Hepatocyte (in vitro differentiated cells): Measurements from ENCODE around the gene MRPL44.

Source experiments
- CTCF ChIP-seq: fragments of 200-600 bp; sonication (generic); IDR thresholded peaks from 2 replicates; pipeline ENCODE4 v1.5.1; 2016; ENCODE audit warnings: antibody characterized with exemption, mild to moderate bottlenecking; ENCODE audit not compliant: poor library complexity
- EZH2phosphoT487 ChIP-seq: fragments of 200-600 bp; sonication (generic); IDR thresholded peaks from one replicate; pipeline ENCODE4 v1.6.1; 2018; ENCODE audit warnings: antibody characterized with exemption, mild to moderate bottlenecking, low read depth, moderate library complexity; ENCODE audit not compliant: unreplicated experiment, severe bottlenecking

GRCh38 chr2:223976635-223977226 is 19.5 kb downstream of the MRPL44 start:
- TF ChIP-seq CTCF (no peak), EZH2phosphoT487 (no peak)
